HCT116 (cell line): ENCODE results near the gene ESPL1. TPM values are rescaled to one million over a fixed set of nuclear protein-coding genes. Genes with fewer than 3 reads are reported as not detected.

ENCODE experiments used
- ATAC-seq: fragments of 200-7000 bp; cut with Tn5 transposase; 2 replicates; pipeline ENCODE4 v1.9.1; 2020; ENCODE audit warnings: mild to moderate bottlenecking, moderate library complexity
- BruUV-seq: library from RNA; stranded (reverse); fragments of 400-500 nt; replicated peaks from 2 replicates; lab custom pipeline; 2021; lab: Mats Ljungman, UMichigan
- CTCF ChIA-PET: fragments of 300-600 bp; sonication (Branson Sonifier 250); formaldehyde crosslinking; loops from one replicate; lab custom pipeline; 2021; ENCODE audit warnings: antibody characterized with exemption; lab: Charles Lee
- POLR2A ChIA-PET: fragments of 300-600, 350-600 bp; sonication (Branson Sonifier 250); formaldehyde crosslinking; loops from one replicate; lab custom pipeline; 2021; ENCODE audit warnings: antibody characterized with exemption; lab: Charles Lee
- RAD21 ChIA-PET, 2 experiments: fragments of 300-600 bp; sonication (Branson Sonifier 250); formaldehyde crosslinking; loops; one replicate each; lab custom pipeline; 2023; ENCODE audit warnings: low total read pairs in 2 of 2; ENCODE audit not compliant: uncharacterized antibody in 2 of 2, unreplicated experiment in 2 of 2, low non-redundant PET in 1 of 2; lab: Charles Lee
- DNase-seq: peaks from one replicate; pipeline ENCODE4 v3.0.0-alpha.2; 2010; ENCODE audit warnings: low read depth, low spot score
- H2AFZ ChIP-seq: fragments of 200-600 bp; shearing (Covaris generic), sonication (generic); 2 replicates; pipeline ENCODE4 v1.6.1; 2017; ENCODE audit warnings: low read depth, mixed run types, mixed read lengths, antibody characterized with exemption, low read length; ENCODE audit not compliant: poor library complexity, severe bottlenecking
- H3K27ac ChIP-seq: 2 replicates; pipeline ENCODE4 v1.5.1; 2012; ENCODE audit warnings: low read depth, low read length
- H3K27me3 ChIP-seq: fragments of 200-600 bp; sonication (generic); 2 replicates; pipeline ENCODE4 v1.6.1; 2016; ENCODE audit warnings: mixed run types, low read length, mixed read lengths; ENCODE audit not compliant: insufficient read depth
- H3K36me3 ChIP-seq, 2 experiments: fragments of 200-500 bp in 1 of 2; fragments of 200-600 bp in 1 of 2; sonication (Bioruptor generic) in 1 of 2; sonication (generic) in 1 of 2; 2 replicates each; pipeline versions ENCODE4 v1.5.1 to v1.6.1; 2014 to 2016; ENCODE audit warnings: low read length in 2 of 2, inconsistent platforms in 1 of 2, mixed read lengths in 1 of 2, mixed run types in 1 of 2; ENCODE audit not compliant: insufficient read depth in 2 of 2, control insufficient read depth in 1 of 2
- H3K4me1 ChIP-seq, 2 experiments: fragments of 200-600 bp in 1 of 2; sonication (generic) in 1 of 2; 2 replicates each; pipeline versions ENCODE4 v1.5.1 to v1.6.1; 2012 to 2017; ENCODE audit warnings: low read length in 2 of 2, inconsistent platforms in 1 of 2, mild to moderate bottlenecking in 1 of 2, mixed read lengths in 1 of 2, mixed run types in 1 of 2, moderate library complexity in 1 of 2; ENCODE audit not compliant: insufficient read depth in 2 of 2, control insufficient read depth in 1 of 2
- H3K4me2 ChIP-seq: fragments of 200-600 bp; sonication (generic); 2 replicates; pipeline ENCODE4 v1.6.1; 2017; ENCODE audit warnings: mixed run types, low read length, mixed read lengths
- H3K4me3 ChIP-seq, 2 experiments: fragments of 200-600 bp in 1 of 2; sonication (generic) in 1 of 2; replicated peaks in 1 of 2; 2 replicates each; pipeline ENCODE4 v1.5.1; 2011 to 2016; ENCODE audit warnings: low read length in 2 of 2, control low read depth in 1 of 2, low read depth in 1 of 2, mild to moderate bottlenecking in 1 of 2, mixed read lengths in 1 of 2, mixed run types in 1 of 2
- H3K79me2 ChIP-seq: fragments of 200-600 bp; sonication (generic); 2 replicates; pipeline ENCODE4 v1.6.1; 2017; ENCODE audit warnings: mild to moderate bottlenecking, mixed run types, low read length, moderate library complexity, mixed read lengths; ENCODE audit not compliant: insufficient read depth
- H3K9ac ChIP-seq: fragments of 200-600 bp; sonication (generic); 2 replicates; pipeline ENCODE4 v1.6.1; 2016; ENCODE audit warnings: low read length, mixed read lengths
- H3K9me2 ChIP-seq: fragments of 200-600 bp; sonication (generic), shearing (Covaris generic); 2 replicates; pipeline ENCODE4 v1.6.1; 2017; ENCODE audit warnings: mixed run types, mild to moderate bottlenecking, moderate library complexity; ENCODE audit not compliant: insufficient read depth
- H3K9me3 ChIP-seq, 2 experiments: fragments of 200-500 bp in 1 of 2; fragments of 200-600 bp in 1 of 2; sonication (Bioruptor generic) in 1 of 2; sonication (generic) in 1 of 2; 2 replicates each; pipeline ENCODE4 v1.6.1; 2014 to 2017; ENCODE audit warnings: low read length in 2 of 2, mixed read lengths in 2 of 2, inconsistent platforms in 1 of 2, low read depth in 1 of 2, mild to moderate bottlenecking in 1 of 2, mixed run types in 1 of 2, moderate library complexity in 1 of 2; ENCODE audit not compliant: control insufficient read depth in 1 of 2, insufficient read depth in 1 of 2
- H4K20me1 ChIP-seq: fragments of 200-600 bp; sonication (generic), shearing (Covaris generic); 2 replicates; pipeline ENCODE4 v1.6.1; 2017; ENCODE audit warnings: mixed run types, mild to moderate bottlenecking, moderate library complexity; ENCODE audit not compliant: insufficient read depth
- ATF3 ChIP-seq: IDR thresholded peaks from 2 replicates; pipeline ENCODE4 v1.6.1; 2012
- ELF1 ChIP-seq: IDR thresholded peaks from 2 replicates; pipeline ENCODE4 v1.6.1; 2012; ENCODE audit warnings: low read depth, borderline replicate concordance
- POLR2A ChIP-seq: IDR thresholded peaks from 2 replicates; pipeline ENCODE4 v1.7.0; 2011; ENCODE audit warnings: borderline replicate concordance; ENCODE audit not compliant: insufficient read depth, insufficient read length; ENCODE audit errors: extremely low read depth
- RAD21 ChIP-seq: IDR thresholded peaks from 2 replicates; pipeline ENCODE4 v1.6.1; 2012; ENCODE audit warnings: low read depth, mild to moderate bottlenecking
- SP1 ChIP-seq: IDR thresholded peaks from 2 replicates; pipeline ENCODE4 v1.6.1; 2012; ENCODE audit warnings: low read depth
- intact Hi-C: fragments of 100-400 bp; cut with micrococcal nuclease; formaldehyde crosslinking; loops from 2 replicates; pipeline ENCODE4 v1.10.0; 2022
- total RNA-seq: library from RNA; stranded (reverse); gene quantifications from one replicate; pipeline ENCODE4 v1.2.1, GENCODE V29; 2021; ENCODE audit not compliant: unreplicated experiment
- TF ChIP-seq, protein P1 (sequence below): IDR thresholded peaks from 2 replicates; pipeline ENCODE4 v1.6.1; 2012; ENCODE audit warnings: low read depth

Gene ESPL1
- total RNA-seq, 1 experiment from 2014 or later, result 50.3 TPM

GRCh38 chr12:53219956-53220693, 48.0 kb upstream of the ESPL1 start (continued):
- no peak for TF ChIP-seq SP1
- no peak for TF ChIP-seq ELF1
- no peak for TF ChIP-seq ATF3
- TF ChIP-seq POLR2A, result no peak
- TF ChIP-seq RAD21, result no peak

GRCh38 chr12:53220694-53221202, 47.4 kb upstream of the ESPL1 start:
- POLR2A ChIA-PET, result interaction anchor here (1.1 to 2.5 kb wide), 3 partner anchors 9 to 45 kb away, joined by 3 to 7 read pairs (median 3); no protein-coding TSS in a partner anchor

More at GRCh38 chr12:53220694-53221202, 47.4 kb upstream of the ESPL1 start:
- ATAC-seq (peak; percentile 77), DNase-seq (peak; percentile 83)
- RAD21 ChIA-PET, result interaction anchor here (0.7 to 1.7 kb wide), 4 partner anchors 20 to 101 kb away, joined by 3 to 4 read pairs (median 3); partner anchors contain the start of gene AAAS (in 1 of the 2)
- Histone ChIP-seq H3K4me3 (peak overlapping the region; percentile 72 to 88), H4K20me1 (no peaks in the 10 kb centered on the region), H3K27me3 (no peaks in the 10 kb centered on the region), H3K79me2 (peaks cover 40% of the 10 kb centered on the region), H3K9me3 (no peaks in the 10 kb centered on the region), H3K9ac (peak overlapping the region; percentile 93), H3K27ac (peak overlapping the region; percentile 99), H3K4me2 (peak overlapping the region; percentile 100), H3K4me1 (peaks cover 57 to 86% of the 10 kb centered on the region in 2 experiments)
- BruUV-seq, result no TSS peak
- CTCF ChIA-PET, result interaction anchor here (1.5 to 2.5 kb wide), 3 partner anchors 31 to 101 kb away, joined by 3 to 12 read pairs (median 8); partner anchors contain the start of genes AAAS and PFDN5
- peak; percentile 4 for TF ChIP-seq POLR2A
- TF ChIP-seq, protein P1, sequence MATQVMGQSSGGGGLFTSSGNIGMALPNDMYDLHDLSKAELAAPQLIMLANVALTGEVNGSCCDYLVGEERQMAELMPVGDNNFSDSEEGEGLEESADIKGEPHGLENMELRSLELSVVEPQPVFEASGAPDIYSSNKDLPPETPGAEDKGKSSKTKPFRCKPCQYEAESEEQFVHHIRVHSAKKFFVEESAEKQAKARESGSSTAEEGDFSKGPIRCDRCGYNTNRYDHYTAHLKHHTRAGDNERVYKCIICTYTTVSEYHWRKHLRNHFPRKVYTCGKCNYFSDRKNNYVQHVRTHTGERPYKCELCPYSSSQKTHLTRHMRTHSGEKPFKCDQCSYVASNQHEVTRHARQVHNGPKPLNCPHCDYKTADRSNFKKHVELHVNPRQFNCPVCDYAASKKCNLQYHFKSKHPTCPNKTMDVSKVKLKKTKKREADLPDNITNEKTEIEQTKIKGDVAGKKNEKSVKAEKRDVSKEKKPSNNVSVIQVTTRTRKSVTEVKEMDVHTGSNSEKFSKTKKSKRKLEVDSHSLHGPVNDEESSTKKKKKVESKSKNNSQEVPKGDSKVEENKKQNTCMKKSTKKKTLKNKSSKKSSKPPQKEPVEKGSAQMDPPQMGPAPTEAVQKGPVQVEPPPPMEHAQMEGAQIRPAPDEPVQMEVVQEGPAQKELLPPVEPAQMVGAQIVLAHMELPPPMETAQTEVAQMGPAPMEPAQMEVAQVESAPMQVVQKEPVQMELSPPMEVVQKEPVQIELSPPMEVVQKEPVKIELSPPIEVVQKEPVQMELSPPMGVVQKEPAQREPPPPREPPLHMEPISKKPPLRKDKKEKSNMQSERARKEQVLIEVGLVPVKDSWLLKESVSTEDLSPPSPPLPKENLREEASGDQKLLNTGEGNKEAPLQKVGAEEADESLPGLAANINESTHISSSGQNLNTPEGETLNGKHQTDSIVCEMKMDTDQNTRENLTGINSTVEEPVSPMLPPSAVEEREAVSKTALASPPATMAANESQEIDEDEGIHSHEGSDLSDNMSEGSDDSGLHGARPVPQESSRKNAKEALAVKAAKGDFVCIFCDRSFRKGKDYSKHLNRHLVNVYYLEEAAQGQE, result no peak
- TF ChIP-seq, all 23 proteins: peak for 1
- intact Hi-C loops, result loop anchor here (2.0 kb wide), 1 partner anchor 30 kb away; no protein-coding TSS in a partner anchor
- no peak overlapping the region for H2AFZ ChIP-seq
- H3K9me2 ChIP-seq, result no peaks in the 10 kb centered on the region
- H3K36me3 ChIP-seq, result 0 out of 4 replicates have a peak, but pooled peaks cover 0 to 2% of the 10 kb centered on the region in 2 experiments
